ENCODE results near the gene VPS39. TPM values are rescaled to one million over a fixed set of nuclear protein-coding genes. Genes with fewer than 3 reads are reported as not detected.

Gene VPS39
- total and polyA plus RNA-seq, 3 donors from 2014 or later: 71.8 to 135 (median 120) TPM

- Histone ChIP-seq H3K4me1 (no peaks in the 10 kb centered on the region), H3K9me3 (no peaks in the 10 kb centered on the region), H3K36me3 (ENCODE audit: low read depth, missing control alignments) (no peaks in the 10 kb centered on the region), H3K27me3 (no peaks in the 10 kb centered on the region), H3K4me3 (no peak overlapping the region), H3K27ac (no peak overlapping the region)
- no peak for DNase-seq
- TF ChIP-seq POLR2A (IDR thresholded peaks at IDR 0.05) (no peak), CTCF (IDR thresholded peaks at IDR 0.05) (no peak)
- 81 to 87% methylated on average over 9 to 14 of the region's 14 CpGs for WGBS, 2 donors
- intact Hi-C loops (cut with DNase I; ENCODE audit: low total_unique reads): no loop called here
Observed at GRCh38 chr15:42152196-42152920, 55.7 kb downstream of the VPS39 start.

GRCh38 chr15:42151736-42152135 is 56.4 kb downstream of the VPS39 start:
- no peak overlapping the region for H3K27ac ChIP-seq
- H3K4me3 ChIP-seq: no peak overlapping the region
- H3K36me3 ChIP-seq (ENCODE audit: low read depth, missing control alignments): no peaks in the 10 kb centered on the region
- DNase-seq: no peak
- no peaks in the 10 kb centered on the region for H3K27me3 ChIP-seq
- no peak for TF ChIP-seq CTCF (IDR thresholded peaks at IDR 0.05)
- no peak for TF ChIP-seq POLR2A (IDR thresholded peaks at IDR 0.05)
- H3K4me1 ChIP-seq: no peaks in the 10 kb centered on the region
- H3K9me3 ChIP-seq: no peaks in the 10 kb centered on the region
- 47 to 54% methylated on average over 4 of the region's 4 CpGs for WGBS, 2 donors
- intact Hi-C loops (cut with DNase I; ENCODE audit: low total_unique reads): no loop called here

- H3K27me3 ChIP-seq: no peaks in the 10 kb centered on the region
- 78 to 84% methylated on average over 7 to 10 of the region's 10 CpGs for WGBS, 2 donors
- no peaks in the 10 kb centered on the region for H3K4me1 ChIP-seq
- intact Hi-C loops (cut with DNase I; ENCODE audit: low total_unique reads): no loop called here
- H3K9me3 ChIP-seq: no peaks in the 10 kb centered on the region
- TF ChIP-seq POLR2A (IDR thresholded peaks at IDR 0.05) (no peak), CTCF (IDR thresholded peaks at IDR 0.05) (no peak)
- no peak overlapping the region for H3K4me3 ChIP-seq
- no peak overlapping the region for H3K27ac ChIP-seq
- DNase-seq: no peak
- H3K36me3 ChIP-seq (ENCODE audit: low read depth, missing control alignments): no peaks in the 10 kb centered on the region
Observed at GRCh38 chr15:42151141-42151561, 57.0 kb downstream of the VPS39 start.

- no peak for DNase-seq
- TF ChIP-seq POLR2A (IDR thresholded peaks at IDR 0.05): no peak
- TF ChIP-seq CTCF (IDR thresholded peaks at IDR 0.05): no peak
- Histone ChIP-seq H3K4me1 (no peaks in the 10 kb centered on the region), H3K36me3 (ENCODE audit: low read depth, missing control alignments) (no peaks in the 10 kb centered on the region), H3K27ac (no peak overlapping the region), H3K4me3 (no peak overlapping the region), H3K27me3 (no peaks in the 10 kb centered on the region), H3K9me3 (no peaks in the 10 kb centered on the region)
- intact Hi-C loops (cut with DNase I; ENCODE audit: low total_unique reads): no loop called here
- 86 to 92% methylated on average over 13 to 17 of the region's 17 CpGs for WGBS, 2 donors
Observed at GRCh38 chr15:42150219-42150970, 57.7 kb downstream of the VPS39 start.

Measured in testis (tissue), 3 donors.